HEK293T (cell line): Measurements from ENCODE around the gene CHAF1A.

Experiments used
- CTCF ChIA-PET: fragments of 350-600 bp; formaldehyde crosslinking; extraction: SDS; loops from one replicate; lab custom pipeline; 2021; ENCODE audit warnings: antibody characterized with exemption, inconsistent platforms; lab: Yijun Ruan, JAX
- POLR2A ChIA-PET: fragments of 350-600 bp; formaldehyde crosslinking; extraction: SDS; loops from one replicate; lab custom pipeline; 2020; ENCODE audit warnings: antibody characterized with exemption, inconsistent platforms; lab: Yijun Ruan, JAX
- DNase-seq: peaks from one replicate; pipeline ENCODE4 v3.0.0; 2012; ENCODE audit warnings: mixed read lengths; ENCODE audit errors: extremely low spot score
- ARNT ChIP-seq: fragments of 450-650 bp; IDR thresholded peaks from 2 replicates; pipeline ENCODE4 v1.6.1; 2017; ENCODE audit warnings: mild to moderate bottlenecking
- BHLHE40 ChIP-seq: fragments of 450-650 bp; IDR thresholded peaks from 2 replicates; pipeline ENCODE4 v1.6.1; 2016; ENCODE audit warnings: mild to moderate bottlenecking, moderate library complexity, borderline replicate concordance
- CTBP1 ChIP-seq: fragments of 450-650 bp; IDR thresholded peaks from 2 replicates; pipeline ENCODE4 v1.6.1; 2016; ENCODE audit warnings: borderline replicate concordance
- ELF4 ChIP-seq: fragments of 450-650 bp; IDR thresholded peaks from 2 replicates; pipeline ENCODE4 v1.6.1; 2017; ENCODE audit warnings: antibody characterized with exemption
- FOXA1 ChIP-seq: fragments of 450-650 bp; IDR thresholded peaks from 2 replicates; pipeline ENCODE4 v1.6.1; 2016; ENCODE audit warnings: mild to moderate bottlenecking
- FOXK2 ChIP-seq: fragments of 450-650 bp; IDR thresholded peaks from 2 replicates; pipeline ENCODE4 v1.6.1; 2016; ENCODE audit warnings: mild to moderate bottlenecking
- FOXM1 ChIP-seq: fragments of 450-650 bp; IDR thresholded peaks from 2 replicates; pipeline ENCODE4 v1.6.1; 2017; ENCODE audit warnings: mild to moderate bottlenecking, borderline replicate concordance
- HDGF ChIP-seq: fragments of 450-650 bp; IDR thresholded peaks from 2 replicates; pipeline ENCODE4 v1.6.1; 2017; ENCODE audit warnings: antibody characterized with exemption, borderline replicate concordance
- L3MBTL2 ChIP-seq: fragments of 450-650 bp; conservative IDR thresholded peaks from 2 replicates; pipeline ENCODE4 v1.6.1; 2016; ENCODE audit warnings: mild to moderate bottlenecking
- LEF1 ChIP-seq: fragments of 450-650 bp; IDR thresholded peaks from 2 replicates; pipeline ENCODE4 v1.6.1; 2017; ENCODE audit warnings: mild to moderate bottlenecking, borderline replicate concordance
- NFRKB ChIP-seq: fragments of 450-650 bp; IDR thresholded peaks from 2 replicates; pipeline ENCODE4 v1.6.1; 2016; ENCODE audit warnings: mild to moderate bottlenecking, moderate library complexity
- PKNOX1 ChIP-seq: fragments of 450-650 bp; IDR thresholded peaks from 2 replicates; pipeline ENCODE4 v1.6.1; 2016
- SP1 ChIP-seq: fragments of 450-650 bp; IDR thresholded peaks from 2 replicates; pipeline ENCODE4 v1.6.1; 2017
- SUZ12 ChIP-seq: fragments of 450-650 bp; IDR thresholded peaks from 2 replicates; pipeline ENCODE4 v1.6.1; 2016; ENCODE audit warnings: mild to moderate bottlenecking
- TARDBP ChIP-seq: fragments of 450-650 bp; IDR thresholded peaks from 2 replicates; pipeline ENCODE4 v1.6.1; 2016
- ZNF384 ChIP-seq: fragments of 450-650 bp; IDR thresholded peaks from 2 replicates; pipeline ENCODE4 v1.6.1; 2016

Gene CHAF1A

GRCh38 chr19:4473011-4473762 is 70.7 kb downstream of the CHAF1A start:
- ChIA-PET CTCF (no interaction called here), POLR2A (interaction anchor here (2.0 kb wide), 1 partner anchor 71 kb away, joined by 6 read pairs; the partner anchor contains the start of gene CHAF1A)
- DNase-seq, result no peak
- TF ChIP-seq FOXK2 (no peak), ZNF384 (no peak), ARNT (no peak)

- DNase-seq, result no peak
- no peak for TF ChIP-seq FOXK2
- TF ChIP-seq BHLHE40, result no peak
- no peak for TF ChIP-seq SUZ12
- no peak for TF ChIP-seq FOXA1
- ChIA-PET CTCF (no interaction called here), POLR2A (interaction anchor here (0.9 to 2.0 kb wide), 7 partner anchors 12 to 131 kb away, joined by 3 to 6 read pairs (median 3); partner anchors contain the start of genes CHAF1A and MPND)
Observed at GRCh38 chr19:4473763-4474513, 71.5 kb downstream of the CHAF1A start.

- TF ChIP-seq HDGF, result no peak
- peak; percentile 99 for TF ChIP-seq PKNOX1
- peak; percentile 80 for DNase-seq
- ChIA-PET CTCF (no interaction called here), POLR2A (interaction anchor here (0.6 to 2.0 kb wide), 8 partner anchors 12 to 131 kb away, joined by 3 to 6 read pairs (median 3); partner anchors contain the start of genes CHAF1A and MPND)
Observed at GRCh38 chr19:4474514-4475022, 72.1 kb downstream of the CHAF1A start.

DNA sequence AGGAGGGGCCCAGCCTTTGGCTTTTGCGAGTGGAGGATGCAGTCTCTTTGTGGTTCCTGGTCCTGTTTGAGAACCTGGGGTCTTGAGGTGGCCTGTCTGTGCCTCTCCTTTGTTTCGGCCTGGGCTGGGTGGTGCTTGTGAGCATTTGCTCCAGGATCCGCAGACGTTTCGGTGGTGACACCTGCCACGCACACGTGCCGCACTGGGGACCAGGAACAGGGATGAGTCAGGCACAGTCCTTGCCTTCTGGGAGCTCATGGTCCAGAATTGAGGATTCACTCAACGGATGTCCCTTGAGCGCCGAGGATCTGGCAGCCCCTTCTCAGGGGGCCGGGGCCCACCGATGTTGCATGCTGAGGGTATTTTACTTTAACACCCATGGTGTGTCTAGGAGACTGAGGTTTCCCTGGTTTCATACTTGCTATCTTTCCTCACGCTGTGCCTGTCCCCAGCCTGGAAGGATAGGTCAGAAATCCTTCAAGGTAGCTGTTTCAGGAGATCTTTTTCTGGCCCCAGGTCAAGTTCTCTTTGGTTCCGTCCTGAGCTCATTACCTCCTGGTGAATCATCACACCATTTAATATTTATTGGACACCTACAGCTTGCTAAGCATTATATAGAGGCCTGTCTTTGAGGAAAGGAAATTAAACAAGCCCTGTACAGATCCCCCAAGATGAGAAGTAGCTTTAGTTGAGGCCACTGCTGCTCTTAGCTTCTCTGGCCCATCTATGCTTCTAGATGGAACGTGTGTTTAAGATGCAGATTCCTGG is 74.8 kb downstream of the CHAF1A start:
- DNase-seq, result no peak
- ChIA-PET POLR2A (no interaction called here), CTCF (no interaction called here)
- TF ChIP-seq SUZ12 (no peak), ZNF384 (no peak), PKNOX1 (no peak), FOXK2 (no peak), NFRKB (no peak), FOXA1 (no peak), FOXM1 (no peak), HDGF (no peak), LEF1 (no peak), TARDBP (no peak), ELF4 (no peak)

DNA sequence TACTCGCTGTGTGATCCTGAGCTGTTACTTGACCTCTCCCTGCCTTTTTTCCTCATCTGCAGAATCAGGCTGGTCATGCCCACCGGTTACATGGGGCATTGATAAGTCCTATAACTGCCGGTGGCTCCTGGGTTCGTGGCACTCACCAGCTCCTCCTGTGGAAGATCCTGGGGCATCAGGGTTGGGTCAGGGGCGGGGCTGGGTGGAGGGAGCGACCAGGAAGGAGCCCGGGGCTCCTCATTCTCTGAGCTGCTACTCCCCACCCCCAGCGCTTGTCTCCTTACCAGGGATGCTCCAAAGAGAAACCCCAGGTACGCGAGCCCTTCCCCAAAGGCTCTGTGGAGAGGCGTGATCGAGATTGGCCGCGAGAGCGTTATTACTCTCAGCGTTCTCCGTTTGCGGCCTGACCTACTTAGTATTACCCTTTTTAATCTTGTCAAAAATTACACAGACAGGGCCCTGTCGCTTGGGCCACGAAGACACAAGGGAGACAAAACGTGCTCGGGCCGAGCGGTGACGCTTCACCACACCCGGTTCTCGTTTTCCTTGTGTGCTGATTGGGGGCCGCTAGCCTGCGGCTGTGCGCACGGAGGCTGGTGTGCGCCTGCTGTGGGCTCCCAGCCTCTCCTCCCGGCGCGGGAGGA is 80.4 kb downstream of the CHAF1A start:
- CTCF ChIA-PET, result interaction anchor here (0.5 kb wide), 1 partner anchor 155 kb away, joined by 3 read pairs; no protein-coding TSS in a partner anchor
- POLR2A ChIA-PET, result no interaction called here
- no peak for TF ChIP-seq FOXM1
- TF ChIP-seq SP1, result no peak
- no peak for DNase-seq

DNA sequence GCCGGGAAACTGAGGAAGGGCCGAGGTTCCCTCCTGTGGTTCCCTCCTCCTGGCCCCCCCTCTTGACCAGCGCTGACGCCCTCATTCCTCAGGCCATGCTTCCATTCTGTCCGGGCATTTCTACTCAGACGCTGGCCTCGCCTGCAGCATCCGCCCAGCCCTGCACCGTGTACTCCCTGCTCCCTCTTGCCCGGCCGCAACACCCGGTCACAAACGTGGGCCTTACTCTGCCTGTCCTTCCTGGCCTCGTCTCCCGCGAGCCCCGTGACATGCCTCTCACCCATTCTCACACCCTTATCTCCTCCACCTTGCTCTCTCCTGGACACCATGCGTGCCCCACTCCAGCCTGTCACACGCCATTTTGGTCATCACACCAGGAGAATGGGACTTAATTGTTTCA is 80.9 kb downstream of the CHAF1A start:
- POLR2A ChIA-PET, result no interaction called here
- no peak for TF ChIP-seq ZNF384
- TF ChIP-seq LEF1, result no peak
- TF ChIP-seq FOXM1, result no peak
- TF ChIP-seq PKNOX1, result no peak
- TF ChIP-seq CTBP1, result no peak
- no peak for TF ChIP-seq FOXA1
- no peak for TF ChIP-seq ARNT
- no peak for TF ChIP-seq SP1
- TF ChIP-seq TARDBP, result no peak
- TF ChIP-seq SUZ12, result no peak
- no peak for TF ChIP-seq BHLHE40
- TF ChIP-seq NFRKB, result no peak
- no peak for TF ChIP-seq L3MBTL2
- TF ChIP-seq HDGF, result no peak
- TF ChIP-seq FOXK2, result no peak
- no peak for TF ChIP-seq ELF4
- DNase-seq, result no peak
- CTCF ChIA-PET, result no interaction called here
